GM19324 (cell line): ENCODE measurements around the gene VIT.

Source experiments
- ATAC-seq: cut with Tn5 transposase; IDR thresholded peaks from one replicate; pipeline ENCODE4 v1.9.1; 2021; ENCODE audit warnings: mild to moderate bottlenecking, moderate library complexity; ENCODE audit not compliant: unreplicated experiment, low FRiP score

Gene VIT

GRCh38 chr2:36696533-36696932 lies at the start of gene VIT:
Gene VIT (plus strand): TSS chr2:36696707. CDS start chr2:36716371, 19,664 bp downstream.
- no peak for ATAC-seq

GRCh38 chr2:36650031-36650829 lies 46.3 kb upstream of the VIT start:
- ATAC-seq: peak; percentile 95

GRCh38 chr2:36653155-36653554 lies 43.4 kb upstream of the VIT start:
- ATAC-seq: no peak

GRCh38 chr2:36653967-36654694 lies 42.4 kb upstream of the VIT start:
- ATAC-seq: no peak

GRCh38 chr2:36655453-36655852 lies 41.1 kb upstream of the VIT start:
- ATAC-seq: no peak

- no peak for ATAC-seq
Measured at GRCh38 chr2:36657703-36658102, 38.8 kb upstream of the VIT start.

- no peak for ATAC-seq
Measured at GRCh38 chr2:36658277-36658748, 38.2 kb upstream of the VIT start.

GRCh38 chr2:36659218-36659617 lies 37.3 kb upstream of the VIT start:
- no peak for ATAC-seq

- ATAC-seq: no peak
Measured at GRCh38 chr2:36659872-36660312, 36.6 kb upstream of the VIT start.

GRCh38 chr2:36662638-36663037 lies 33.9 kb upstream of the VIT start:
- ATAC-seq: no peak

- no peak for ATAC-seq
Measured at GRCh38 chr2:36663295-36663694, 33.2 kb upstream of the VIT start.

GRCh38 chr2:36663851-36664695 lies 32.4 kb upstream of the VIT start:
- peak; percentile 78 for ATAC-seq

GRCh38 chr2:36664696-36665076 lies 31.8 kb upstream of the VIT start:
- no peak for ATAC-seq

GRCh38 chr2:36667931-36668330 lies 28.6 kb upstream of the VIT start:
- ATAC-seq: no peak

GRCh38 chr2:36670881-36671595 lies 25.5 kb upstream of the VIT start:
- no peak for ATAC-seq

- no peak for ATAC-seq
Measured at GRCh38 chr2:36671731-36672130, 24.8 kb upstream of the VIT start.

- ATAC-seq: no peak
Measured at GRCh38 chr2:36672199-36672598, 24.3 kb upstream of the VIT start.

- ATAC-seq: no peak
Measured at GRCh38 chr2:36675579-36676282, 20.8 kb upstream of the VIT start.

GRCh38 chr2:36676364-36676763 lies 20.1 kb upstream of the VIT start:
- no peak for ATAC-seq

GRCh38 chr2:36677386-36677785 lies 19.1 kb upstream of the VIT start:
- no peak for ATAC-seq
